Panc1 (cell line): Measurements from ENCODE around the gene POMT2. TPM values are rescaled to one million over a fixed set of nuclear protein-coding genes. Genes with fewer than 3 reads are reported as not detected.

Experiments
- ATAC-seq: fragments of 200-7000 bp; cut with Tn5 transposase; 2 replicates; pipeline ENCODE4 v1.9.1; 2020; ENCODE audit warnings: mild to moderate bottlenecking, moderate library complexity
- BruUV-seq: library from RNA; stranded (reverse); fragments of 400-500 nt; replicated peaks from 2 replicates; lab custom pipeline; 2021; lab: Mats Ljungman, UMichigan
- CTCF ChIA-PET: fragments of 300-600 bp; sonication (Branson Sonifier 250); formaldehyde crosslinking; loops from one replicate; lab custom pipeline; 2022; ENCODE audit warnings: antibody characterized with exemption; lab: Charles Lee
- POLR2A ChIA-PET: fragments of 300-600 bp; sonication (Branson Sonifier 250); formaldehyde crosslinking; loops from one replicate; lab custom pipeline; 2022; ENCODE audit warnings: antibody characterized with exemption; lab: Charles Lee
- DNase-seq: peaks from one replicate; pipeline ENCODE4 v3.0.0-alpha.2; 2010; ENCODE audit warnings: low read depth, low spot score
- H3K27ac ChIP-seq: 2 replicates; pipeline ENCODE4 v1.5.1; 2011; ENCODE audit warnings: mild to moderate bottlenecking, low read length, inconsistent platforms
- H3K27me3 ChIP-seq: fragments of 200-500 bp; sonication (Bioruptor generic); 2 replicates; pipeline ENCODE4 v1.6.0; 2014; ENCODE audit warnings: low read length, inconsistent platforms; ENCODE audit not compliant: control insufficient read depth, insufficient read depth
- H3K36me3 ChIP-seq: fragments of 200-500 bp; sonication (Bioruptor generic); 2 replicates; pipeline ENCODE4 v1.5.1; 2014; ENCODE audit warnings: inconsistent platforms, mild to moderate bottlenecking, low read length, moderate library complexity; ENCODE audit not compliant: control insufficient read depth, insufficient read depth
- H3K4me1 ChIP-seq: 2 replicates; pipeline ENCODE4 v1.5.1; 2011; ENCODE audit warnings: inconsistent platforms, mild to moderate bottlenecking, low read length, moderate library complexity; ENCODE audit not compliant: control insufficient read depth, insufficient read depth
- H3K4me3 ChIP-seq, 2 experiments: 2 replicates each; pipeline ENCODE4 v1.5.1; 2011 to 2012; ENCODE audit warnings: low read depth in 2 of 2, low read length in 2 of 2, mild to moderate bottlenecking in 2 of 2, inconsistent platforms in 1 of 2, moderate library complexity in 1 of 2
- H3K9me3 ChIP-seq: fragments of 200-500 bp; sonication (Bioruptor generic); 2 replicates; pipeline ENCODE4 v1.5.1; 2014; ENCODE audit warnings: low read depth, mild to moderate bottlenecking, inconsistent platforms, low read length, moderate library complexity; ENCODE audit not compliant: control insufficient read depth, insufficient read depth
- POLR2AphosphoS5 ChIP-seq: IDR thresholded peaks from 2 replicates; pipeline ENCODE4 v1.6.1; 2012; ENCODE audit warnings: mild to moderate bottlenecking, low read depth, low read length, moderate library complexity
- SIN3A ChIP-seq: IDR thresholded peaks from 2 replicates; pipeline ENCODE4 v1.6.1; 2012; ENCODE audit warnings: low read depth, mild to moderate bottlenecking, low read length, moderate library complexity, borderline replicate concordance; ENCODE audit not compliant: insufficient read depth
- TCF7L2 ChIP-seq: IDR thresholded peaks from 2 replicates; pipeline ENCODE4 v1.6.1; 2011; ENCODE audit warnings: mild to moderate bottlenecking, low read depth, low read length, inconsistent platforms
- in situ Hi-C: cut with HindIII; loops from 2 replicates; pipeline ENCODE4 v1.10.0; 2016; ENCODE audit warnings: low sequenced_read_pairs, low pct_unique_long_range_greater_than_20kb
- intact Hi-C: fragments of 100-400 bp; cut with micrococcal nuclease; formaldehyde crosslinking; loops from one replicate; pipeline ENCODE4 v1.10.0; 2022; ENCODE audit not compliant: unreplicated experiment
- total RNA-seq: library from RNA; stranded (reverse); gene quantifications from one replicate; pipeline ENCODE4 v1.2.1, GENCODE V29; 2021; ENCODE audit not compliant: unreplicated experiment
- TF ChIP-seq, protein P1 (sequence below): fragments of 450-650 bp; IDR thresholded peaks from 2 replicates; pipeline ENCODE4 v1.5.1; 2017; ENCODE audit warnings: mild to moderate bottlenecking
- TF ChIP-seq, protein P2 (sequence below), 2 experiments: IDR thresholded peaks; 2 replicates each; pipeline ENCODE4 v1.6.1; 2011 to 2012; ENCODE audit warnings: low read depth in 2 of 2, control low read depth in 1 of 2, low read length in 1 of 2, mild to moderate bottlenecking in 1 of 2, moderate library complexity in 1 of 2; ENCODE audit not compliant: insufficient read depth in 1 of 2

Gene POMT2
- total RNA-seq, 1 experiment from 2014 or later = 43.5 TPM

DNA sequence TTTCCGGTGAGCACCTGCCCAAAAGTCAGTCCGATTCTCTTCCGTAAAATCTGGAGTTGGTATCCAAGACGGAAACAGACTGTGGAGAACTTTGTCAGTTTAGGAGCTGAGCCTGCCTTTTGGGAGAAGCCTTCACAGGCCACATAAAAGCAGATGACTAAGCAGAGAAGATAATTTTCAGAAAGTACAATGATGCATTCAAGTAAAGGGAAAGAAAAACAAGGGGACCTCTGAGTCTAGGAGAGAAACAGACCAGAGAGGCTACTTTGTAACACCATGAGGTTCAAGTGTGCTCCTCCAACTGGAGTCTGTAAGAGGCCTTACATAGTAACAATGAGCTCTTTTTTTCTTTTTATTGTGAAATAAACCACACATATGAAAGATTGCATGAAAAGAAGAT is 35.1 kb upstream of the POMT2 start:
- POLR2A ChIA-PET = no interaction called here
- DNase-seq = no peak
- no peak for ATAC-seq
- Histone ChIP-seq H3K4me3 (no peak overlapping the region), H3K27ac (no peak overlapping the region), H3K4me1 (no peaks in the 10 kb centered on the region), H3K36me3 (no peaks in the 10 kb centered on the region), H3K27me3 (no peaks in the 10 kb centered on the region), H3K9me3 (no peaks in the 10 kb centered on the region)
- TF ChIP-seq, protein P1, sequence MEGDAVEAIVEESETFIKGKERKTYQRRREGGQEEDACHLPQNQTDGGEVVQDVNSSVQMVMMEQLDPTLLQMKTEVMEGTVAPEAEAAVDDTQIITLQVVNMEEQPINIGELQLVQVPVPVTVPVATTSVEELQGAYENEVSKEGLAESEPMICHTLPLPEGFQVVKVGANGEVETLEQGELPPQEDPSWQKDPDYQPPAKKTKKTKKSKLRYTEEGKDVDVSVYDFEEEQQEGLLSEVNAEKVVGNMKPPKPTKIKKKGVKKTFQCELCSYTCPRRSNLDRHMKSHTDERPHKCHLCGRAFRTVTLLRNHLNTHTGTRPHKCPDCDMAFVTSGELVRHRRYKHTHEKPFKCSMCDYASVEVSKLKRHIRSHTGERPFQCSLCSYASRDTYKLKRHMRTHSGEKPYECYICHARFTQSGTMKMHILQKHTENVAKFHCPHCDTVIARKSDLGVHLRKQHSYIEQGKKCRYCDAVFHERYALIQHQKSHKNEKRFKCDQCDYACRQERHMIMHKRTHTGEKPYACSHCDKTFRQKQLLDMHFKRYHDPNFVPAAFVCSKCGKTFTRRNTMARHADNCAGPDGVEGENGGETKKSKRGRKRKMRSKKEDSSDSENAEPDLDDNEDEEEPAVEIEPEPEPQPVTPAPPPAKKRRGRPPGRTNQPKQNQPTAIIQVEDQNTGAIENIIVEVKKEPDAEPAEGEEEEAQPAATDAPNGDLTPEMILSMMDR = no peak
- no peak for TF ChIP-seq POLR2AphosphoS5
- TF ChIP-seq, protein P2, sequence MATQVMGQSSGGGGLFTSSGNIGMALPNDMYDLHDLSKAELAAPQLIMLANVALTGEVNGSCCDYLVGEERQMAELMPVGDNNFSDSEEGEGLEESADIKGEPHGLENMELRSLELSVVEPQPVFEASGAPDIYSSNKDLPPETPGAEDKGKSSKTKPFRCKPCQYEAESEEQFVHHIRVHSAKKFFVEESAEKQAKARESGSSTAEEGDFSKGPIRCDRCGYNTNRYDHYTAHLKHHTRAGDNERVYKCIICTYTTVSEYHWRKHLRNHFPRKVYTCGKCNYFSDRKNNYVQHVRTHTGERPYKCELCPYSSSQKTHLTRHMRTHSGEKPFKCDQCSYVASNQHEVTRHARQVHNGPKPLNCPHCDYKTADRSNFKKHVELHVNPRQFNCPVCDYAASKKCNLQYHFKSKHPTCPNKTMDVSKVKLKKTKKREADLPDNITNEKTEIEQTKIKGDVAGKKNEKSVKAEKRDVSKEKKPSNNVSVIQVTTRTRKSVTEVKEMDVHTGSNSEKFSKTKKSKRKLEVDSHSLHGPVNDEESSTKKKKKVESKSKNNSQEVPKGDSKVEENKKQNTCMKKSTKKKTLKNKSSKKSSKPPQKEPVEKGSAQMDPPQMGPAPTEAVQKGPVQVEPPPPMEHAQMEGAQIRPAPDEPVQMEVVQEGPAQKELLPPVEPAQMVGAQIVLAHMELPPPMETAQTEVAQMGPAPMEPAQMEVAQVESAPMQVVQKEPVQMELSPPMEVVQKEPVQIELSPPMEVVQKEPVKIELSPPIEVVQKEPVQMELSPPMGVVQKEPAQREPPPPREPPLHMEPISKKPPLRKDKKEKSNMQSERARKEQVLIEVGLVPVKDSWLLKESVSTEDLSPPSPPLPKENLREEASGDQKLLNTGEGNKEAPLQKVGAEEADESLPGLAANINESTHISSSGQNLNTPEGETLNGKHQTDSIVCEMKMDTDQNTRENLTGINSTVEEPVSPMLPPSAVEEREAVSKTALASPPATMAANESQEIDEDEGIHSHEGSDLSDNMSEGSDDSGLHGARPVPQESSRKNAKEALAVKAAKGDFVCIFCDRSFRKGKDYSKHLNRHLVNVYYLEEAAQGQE (IDR thresholded peaks at IDR 0.05; ENCODE audit: insufficient read depth in 1 of 2, low read depth in 2 of 2, low read length in 1 of 2) = no peak
- no peak for TF ChIP-seq TCF7L2
- CTCF ChIA-PET = no interaction called here
- in situ Hi-C loops = no loop called here
- BruUV-seq = no TSS peak
- intact Hi-C loops = no loop called here

DNA sequence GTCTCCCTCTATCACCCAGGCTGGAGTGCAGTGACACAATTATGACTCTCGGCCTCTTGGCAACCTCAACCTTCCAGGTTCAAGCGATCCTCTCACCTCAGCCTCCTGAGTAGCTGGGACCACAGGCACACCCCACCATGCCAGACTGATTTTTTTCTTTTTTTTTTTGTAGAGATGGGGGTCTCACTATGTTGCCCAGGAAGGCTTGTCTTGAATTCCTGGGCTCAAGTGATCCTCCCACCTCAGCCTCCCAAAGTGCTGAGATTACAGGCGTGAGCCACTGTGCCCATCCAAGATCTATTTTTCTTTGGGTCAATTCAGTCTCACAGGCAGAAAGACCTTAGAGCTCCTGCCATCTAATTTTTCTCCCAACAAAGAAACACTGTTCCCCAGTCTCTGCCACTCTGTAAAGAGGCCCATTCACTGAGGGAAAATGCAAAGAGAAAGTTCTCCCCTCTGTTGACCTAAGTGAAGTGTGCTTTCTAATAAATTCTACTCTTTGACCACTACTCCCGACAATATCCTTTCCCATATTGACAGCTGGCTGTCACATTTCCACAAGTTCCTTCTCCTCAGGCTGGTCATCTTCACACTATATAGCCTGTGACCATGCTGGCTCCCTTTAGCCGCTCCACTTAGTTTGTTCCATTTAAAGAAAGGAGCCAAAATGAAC is 32.9 kb upstream of the POMT2 start:
- no peaks in the 10 kb centered on the region for H3K27me3 ChIP-seq
- no peak for DNase-seq
- no peaks in the 10 kb centered on the region for H3K4me1 ChIP-seq
- POLR2A ChIA-PET = no interaction called here
- H3K27ac ChIP-seq = no peak overlapping the region
- BruUV-seq = no TSS peak
- intact Hi-C loops = no loop called here
- TF ChIP-seq, protein P1 = no peak
- TF ChIP-seq, protein P2 (IDR thresholded peaks at IDR 0.05; ENCODE audit: insufficient read depth in 1 of 2, low read depth in 2 of 2, low read length in 1 of 2) = no peak
- TF ChIP-seq SIN3A (no peak), POLR2AphosphoS5 (no peak), TCF7L2 (no peak)
- in situ Hi-C loops = no loop called here
- no peaks in the 10 kb centered on the region for H3K36me3 ChIP-seq
- no peak for ATAC-seq
- H3K9me3 ChIP-seq = no peaks in the 10 kb centered on the region
- CTCF ChIA-PET = no interaction called here
- no peak overlapping the region for H3K4me3 ChIP-seq
